B cell (primary cell): ENCODE measurements around the gene SERPINE2.
"Not testable (repeated sequence)": the region's sequence is repeated elsewhere in the genome, so short reads cannot be mapped to it uniquely, and the experiment has no call there.

Experiments used
- CTCF ChIP-seq: fragments of 200-600 bp; IDR thresholded peaks from one replicate; pipeline ENCODE4 v1.8.0; 2022; ENCODE audit warnings: antibody characterized with exemption, mild to moderate bottlenecking
- EZH2 ChIP-seq: IDR thresholded peaks from 2 replicates; pipeline ENCODE4 v1.6.1; 2012; ENCODE audit warnings: borderline replicate concordance, low read depth, mild to moderate bottlenecking, moderate library complexity, low read length; ENCODE audit not compliant: insufficient read depth, poor library complexity, severe bottlenecking

GRCh38 chr2:224000662-224001061, 38.4 kb downstream of the SERPINE2 start:
- not testable (repeated sequence) for TF ChIP-seq CTCF, EZH2
